ENCODE data around the gene TET3. TPM values are rescaled to one million over a fixed set of nuclear protein-coding genes. Genes with fewer than 3 reads are reported as not detected.

TET3 gene
- total RNA-seq, 1 donor from 2014 or later: 7.3 TPM

- no peak for DNase-seq (ENCODE audit: low spot score)
- no peak for ATAC-seq
Measured at GRCh38 chr2:73963385-73964120, 21.2 kb upstream of the TET3 start.

GRCh38 chr2:73964223-73964622 is 20.5 kb upstream of the TET3 start:
- DNase-seq (ENCODE audit: low spot score) (no peak), ATAC-seq (no peak)

- no peak for ATAC-seq
Measured at GRCh38 chr2:73965053-73965452, 19.7 kb upstream of the TET3 start.

GRCh38 chr2:73968357-73968937 is 16.3 kb upstream of the TET3 start:
- no peak for DNase-seq (ENCODE audit: low spot score)
- no peak for ATAC-seq

More at GRCh38 chr2:73965053-73965452, 19.7 kb upstream of the TET3 start:
- DNase-seq (ENCODE audit: low spot score): no peak

GRCh38 chr2:73969356-73969755 is 15.4 kb upstream of the TET3 start:
- ATAC-seq (no peak), DNase-seq (ENCODE audit: low spot score) (no peak)

GRCh38 chr2:73970141-73970803 is 14.4 kb upstream of the TET3 start:
- ATAC-seq (no peak), DNase-seq (ENCODE audit: low spot score) (no peak)

- ATAC-seq: peak; percentile 82
- peak; percentile 65 for DNase-seq (ENCODE audit: low spot score)
Measured at GRCh38 chr2:73970850-73971471, 13.7 kb upstream of the TET3 start.

GRCh38 chr2:73971722-73972121 is 13.0 kb upstream of the TET3 start:
- ATAC-seq (no peak), DNase-seq (ENCODE audit: low spot score) (no peak)

- ATAC-seq (no peak), DNase-seq (ENCODE audit: low spot score) (no peak)
Measured at GRCh38 chr2:73972846-73973245, 11.9 kb upstream of the TET3 start.

GRCh38 chr2:73975731-73976130 is 9.0 kb upstream of the TET3 start:
- no peak for DNase-seq (ENCODE audit: low spot score)
- ATAC-seq: no peak

- no peak for DNase-seq (ENCODE audit: low spot score)
- no peak for ATAC-seq
Measured at GRCh38 chr2:73976803-73977202, 7.9 kb upstream of the TET3 start.

GRCh38 chr2:73977466-73977865 is 7.2 kb upstream of the TET3 start:
- no peak for ATAC-seq

GRCh38 chr2:73979021-73979420 is 5.7 kb upstream of the TET3 start:
- DNase-seq (ENCODE audit: low spot score) (no peak), ATAC-seq (no peak)

More at GRCh38 chr2:73977466-73977865, 7.2 kb upstream of the TET3 start:
- DNase-seq (ENCODE audit: low spot score): no peak

- DNase-seq (ENCODE audit: low spot score) (no peak), ATAC-seq (no peak)
Measured at GRCh38 chr2:73979686-73980085, 5.0 kb upstream of the TET3 start.

GRCh38 chr2:73980566-73980965 is 4.1 kb upstream of the TET3 start:
- ATAC-seq: no peak
- no peak for DNase-seq (ENCODE audit: low spot score)

GRCh38 chr2:73981081-73982001 is 3.4 kb upstream of the TET3 start:
- DNase-seq (ENCODE audit: low spot score) (no peak), ATAC-seq (peak; percentile 30)

- ATAC-seq (no peak), DNase-seq (ENCODE audit: low spot score) (no peak)
Measured at GRCh38 chr2:73982140-73982617, 2.5 kb upstream of the TET3 start.

- DNase-seq (ENCODE audit: low spot score) (peak; percentile 91), ATAC-seq (peak; percentile 73)
Measured at GRCh38 chr2:73983322-73984202, 1.1 kb upstream of the TET3 start.

GRCh38 chr2:73984922-73985307 is 205 bp downstream of the TET3 start:
- ATAC-seq (peak; percentile 39), DNase-seq (ENCODE audit: low spot score) (peak; percentile 83)
